ENCODE results near the gene ANKRD29.
"Not testable (repeated sequence)": the region's sequence is repeated elsewhere in the genome, so short reads cannot be mapped to it uniquely, and the experiment has no call there.

The ANKRD29 gene

GRCh38 chr18:23578891-23579653 lies 83.6 kb downstream of the ANKRD29 start:
- no peak for DNase-seq

GRCh38 chr18:23578067-23578701 lies 84.5 kb downstream of the ANKRD29 start:
- DNase-seq = no peak

- DNase-seq = not testable (repeated sequence)
Observed at GRCh38 chr18:23577521-23577920, 85.2 kb downstream of the ANKRD29 start.

- DNase-seq = no peak
Observed at GRCh38 chr18:23575309-23575651, 87.4 kb downstream of the ANKRD29 start.

- DNase-seq = peak; percentile 91
Observed at GRCh38 chr18:23574611-23575308, 88.0 kb downstream of the ANKRD29 start.

- DNase-seq = peak; percentile 75
Observed at GRCh38 chr18:23573626-23574431, 88.9 kb downstream of the ANKRD29 start.

GRCh38 chr18:23573020-23573419 lies 89.7 kb downstream of the ANKRD29 start:
- DNase-seq = no peak

- no peak for DNase-seq
Observed at GRCh38 chr18:23572570-23572969, 90.1 kb downstream of the ANKRD29 start.

- no peak for DNase-seq
Observed at GRCh38 chr18:23572012-23572411, 90.7 kb downstream of the ANKRD29 start.

- DNase-seq = no peak
Observed at GRCh38 chr18:23570912-23571504, 91.7 kb downstream of the ANKRD29 start.

GRCh38 chr18:23569299-23570063 lies 93.2 kb downstream of the ANKRD29 start:
- DNase-seq = no peak

- no peak for DNase-seq
Observed at GRCh38 chr18:23568281-23569138, 94.2 kb downstream of the ANKRD29 start.

GRCh38 chr18:23567671-23568070 lies 95.0 kb downstream of the ANKRD29 start:
- no peak for DNase-seq

- DNase-seq = no peak
Observed at GRCh38 chr18:23565916-23566547, 96.7 kb downstream of the ANKRD29 start.

- DNase-seq = no peak
Observed at GRCh38 chr18:23563377-23564043, 99.2 kb downstream of the ANKRD29 start.

- DNase-seq = no peak
Observed at GRCh38 chr18:23560186-23560585, 102.5 kb downstream of the ANKRD29 start.

GRCh38 chr18:23557511-23557910 lies 105.2 kb downstream of the ANKRD29 start:
- not testable (repeated sequence) for DNase-seq

GRCh38 chr18:23556145-23556780 lies 106.4 kb downstream of the ANKRD29 start:
- DNase-seq = no peak

- DNase-seq = no peak
Observed at GRCh38 chr18:23553887-23554286, 108.8 kb downstream of the ANKRD29 start.
